ENCODE measurements around the gene BGN. TPM values are rescaled to one million over a fixed set of nuclear protein-coding genes. Genes with fewer than 3 reads are reported as not detected.
A peak's percentile ranks its signal among the peaks of the same experiment; 100 is the strongest.

BGN gene
- total RNA-seq, 1 donor from 2014 or later, result not detected

DNA sequence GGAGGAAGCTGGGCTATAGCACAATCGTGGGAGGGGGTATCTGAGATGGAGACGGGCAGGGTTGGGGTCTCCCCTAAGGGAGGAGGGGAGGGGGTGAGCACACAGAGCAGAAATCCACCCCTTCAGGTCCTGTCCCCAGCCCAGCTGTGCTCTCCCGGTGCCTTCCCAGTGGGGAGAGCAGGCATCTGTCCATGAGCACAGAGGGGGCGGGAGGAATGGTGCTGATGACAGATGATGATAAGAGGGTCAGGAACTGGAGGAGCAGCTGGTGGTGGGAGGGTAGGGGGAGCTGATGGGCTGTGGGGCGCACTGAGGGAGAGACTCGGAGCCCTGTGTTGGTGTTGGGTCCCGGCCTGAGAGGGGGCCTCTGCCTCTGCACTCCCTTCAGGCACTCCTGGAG is 31.3 kb downstream of the BGN start:
- DNase-seq, result no peak
- Mint-ChIP-seq H3K27ac (no peak overlapping the region), H3K4me1 (no peaks in the 10 kb centered on the region), H3K9me3 (no peaks in the 10 kb centered on the region), H3K4me3 (no peak overlapping the region), H3K36me3 (ENCODE audit: low read depth) (no peaks in the 10 kb centered on the region), H3K27me3 (peaks cover 2% of the 10 kb centered on the region)
- intact Hi-C loops (cut with micrococcal nuclease), result no loop called here

- peaks cover 2% of the 10 kb centered on the region for H3K27me3 Mint-ChIP-seq
- no peak overlapping the region for H3K27ac Mint-ChIP-seq
- DNase-seq, result no peak
- H3K36me3 Mint-ChIP-seq (ENCODE audit: low read depth), result no peaks in the 10 kb centered on the region
- H3K4me1 Mint-ChIP-seq, result no peaks in the 10 kb centered on the region
- H3K4me3 Mint-ChIP-seq, result no peak overlapping the region
- intact Hi-C loops (cut with micrococcal nuclease), result no loop called here
- no peaks in the 10 kb centered on the region for H3K9me3 Mint-ChIP-seq
Observed at GRCh38 chrX:153526801-153527200, 32.0 kb downstream of the BGN start.

DNA sequence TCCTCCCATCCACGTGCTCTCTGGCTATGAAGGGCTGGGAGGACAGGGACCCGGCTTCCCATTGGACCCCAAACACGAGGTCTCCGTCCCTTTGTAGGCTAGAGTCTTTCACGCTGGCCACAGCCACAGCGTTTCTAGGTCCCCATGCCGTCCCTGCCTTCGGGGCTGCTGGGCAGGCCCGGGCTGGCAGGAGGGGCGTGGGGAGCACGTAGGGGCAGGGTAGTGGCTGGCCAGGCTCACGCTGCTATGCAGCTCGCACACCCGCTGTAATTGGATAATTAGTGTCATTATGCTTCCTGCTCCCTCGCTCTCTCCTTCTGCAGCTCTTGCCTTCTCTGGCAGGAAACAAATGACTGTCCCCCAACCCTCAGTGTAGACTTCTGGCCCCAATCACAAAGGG is 32.4 kb downstream of the BGN start:
- peaks cover 2% of the 10 kb centered on the region for H3K27me3 Mint-ChIP-seq
- no peaks in the 10 kb centered on the region for H3K4me1 Mint-ChIP-seq
- no peak for DNase-seq
- intact Hi-C loops (cut with micrococcal nuclease), result no loop called here
- H3K27ac Mint-ChIP-seq, result no peak overlapping the region
- no peaks in the 10 kb centered on the region for H3K36me3 Mint-ChIP-seq (ENCODE audit: low read depth)
- no peak overlapping the region for H3K4me3 Mint-ChIP-seq
- no peaks in the 10 kb centered on the region for H3K9me3 Mint-ChIP-seq

DNA sequence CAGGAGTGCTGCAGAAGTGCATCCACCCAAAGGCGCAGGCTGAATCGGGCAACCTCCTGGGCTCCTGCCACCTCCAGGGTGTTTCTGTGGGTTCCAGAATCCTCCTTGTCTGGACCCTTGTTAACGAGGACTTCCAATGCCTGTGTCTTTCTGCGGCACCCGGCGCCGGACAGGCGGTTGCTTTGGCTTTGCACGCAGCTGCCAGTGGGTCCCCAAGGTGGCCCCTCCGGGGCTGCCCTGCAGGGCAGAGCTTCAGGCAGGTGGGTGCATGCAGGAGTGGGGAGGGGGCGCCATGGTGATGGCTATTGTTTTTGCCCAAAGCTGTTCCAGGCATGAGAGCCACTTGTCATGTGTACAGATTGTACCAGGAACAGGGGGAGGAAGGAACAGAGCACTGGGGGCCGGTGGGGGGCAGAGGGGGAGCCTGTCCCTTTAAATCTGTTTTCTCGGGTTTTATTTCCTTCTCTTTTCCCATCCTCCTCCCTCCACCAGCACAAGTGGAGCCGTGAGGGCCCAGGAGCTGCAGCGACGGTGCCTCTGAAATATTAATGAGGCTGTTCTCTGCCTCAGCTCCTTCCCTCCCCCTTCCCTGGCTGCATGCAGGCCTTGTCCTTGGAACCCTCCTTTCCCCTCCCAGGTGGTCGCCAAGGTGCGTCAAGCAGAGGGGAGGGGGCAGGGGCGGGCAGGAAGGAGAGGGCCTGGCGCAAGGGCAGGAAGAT is 35.8 kb downstream of the BGN start:
- intact Hi-C loops (cut with micrococcal nuclease), result no loop called here
- no peak for DNase-seq
- no peak overlapping the region for H3K4me3 Mint-ChIP-seq
- no peaks in the 10 kb centered on the region for H3K36me3 Mint-ChIP-seq (ENCODE audit: low read depth)
- H3K27ac Mint-ChIP-seq, result no peak overlapping the region
- H3K9me3 Mint-ChIP-seq, result no peaks in the 10 kb centered on the region
- no peaks in the 10 kb centered on the region for H3K27me3 Mint-ChIP-seq
- no peaks in the 10 kb centered on the region for H3K4me1 Mint-ChIP-seq

- intact Hi-C loops (cut with micrococcal nuclease), result no loop called here
- DNase-seq, result no peak
- Mint-ChIP-seq H3K9me3 (no peaks in the 10 kb centered on the region), H3K36me3 (ENCODE audit: low read depth) (no peaks in the 10 kb centered on the region), H3K27ac (no peak overlapping the region), H3K4me1 (no peaks in the 10 kb centered on the region), H3K4me3 (no peak overlapping the region), H3K27me3 (no peaks in the 10 kb centered on the region)
Observed at GRCh38 chrX:153533091-153533490, 38.3 kb downstream of the BGN start.

GRCh38 chrX:153537080-153537479 is 42.3 kb downstream of the BGN start:
- H3K4me1 Mint-ChIP-seq, result no peaks in the 10 kb centered on the region
- no peak overlapping the region for H3K4me3 Mint-ChIP-seq
- no peak for DNase-seq
- H3K27me3 Mint-ChIP-seq, result no peaks in the 10 kb centered on the region
- no peaks in the 10 kb centered on the region for H3K36me3 Mint-ChIP-seq (ENCODE audit: low read depth)
- intact Hi-C loops (cut with micrococcal nuclease), result loop anchor here (5.0 kb wide), 1 partner anchor 130 kb away; no protein-coding TSS in a partner anchor
- no peak overlapping the region for H3K27ac Mint-ChIP-seq
- H3K9me3 Mint-ChIP-seq, result no peaks in the 10 kb centered on the region

- H3K4me1 Mint-ChIP-seq, result no peaks in the 10 kb centered on the region
- H3K4me3 Mint-ChIP-seq, result no peak overlapping the region
- DNase-seq, result no peak
- no peak overlapping the region for H3K27ac Mint-ChIP-seq
- intact Hi-C loops (cut with micrococcal nuclease), result loop anchor here (5.0 kb wide), 1 partner anchor 130 kb away; no protein-coding TSS in a partner anchor
- no peaks in the 10 kb centered on the region for H3K27me3 Mint-ChIP-seq
- H3K36me3 Mint-ChIP-seq (ENCODE audit: low read depth), result no peaks in the 10 kb centered on the region
- H3K9me3 Mint-ChIP-seq, result no peaks in the 10 kb centered on the region
Observed at GRCh38 chrX:153537526-153538295, 42.9 kb downstream of the BGN start.

DNA sequence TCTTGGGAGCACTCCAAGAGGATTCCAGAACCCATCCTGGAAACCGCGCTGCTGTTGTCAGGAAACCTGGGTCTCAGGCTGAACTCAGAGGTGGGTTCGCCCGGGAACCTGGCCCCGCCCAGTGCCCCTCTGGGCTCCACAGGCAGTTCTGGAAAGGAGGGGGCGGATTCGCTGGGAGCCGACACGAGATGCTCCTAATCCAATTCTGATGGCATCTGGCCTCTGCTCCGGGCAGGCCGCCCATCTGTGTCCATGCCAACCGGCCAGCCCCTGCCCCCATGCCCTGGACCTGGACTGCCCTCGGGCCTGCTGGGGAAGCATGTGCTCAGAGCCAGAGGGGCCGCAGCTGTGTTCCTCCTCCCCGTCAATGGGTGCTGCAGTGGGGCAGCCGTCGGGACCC is 43.6 kb downstream of the BGN start:
- Mint-ChIP-seq H3K27ac (no peak overlapping the region), H3K4me1 (no peaks in the 10 kb centered on the region), H3K27me3 (no peaks in the 10 kb centered on the region), H3K36me3 (ENCODE audit: low read depth) (no peaks in the 10 kb centered on the region), H3K9me3 (no peaks in the 10 kb centered on the region), H3K4me3 (no peak overlapping the region)
- no peak for DNase-seq
- intact Hi-C loops (cut with micrococcal nuclease), result loop anchor here (5.0 kb wide), 1 partner anchor 129 kb away; no protein-coding TSS in a partner anchor

GRCh38 chrX:153539171-153539978 is 44.6 kb downstream of the BGN start:
- H3K36me3 Mint-ChIP-seq (ENCODE audit: low read depth), result no peaks in the 10 kb centered on the region
- H3K4me3 Mint-ChIP-seq, result no peak overlapping the region
- no peaks in the 10 kb centered on the region for H3K27me3 Mint-ChIP-seq

GRCh38 chrX:153539979-153540358 is 45.2 kb downstream of the BGN start:
- H3K4me3 Mint-ChIP-seq, result no peak overlapping the region

More at GRCh38 chrX:153539171-153539978, 44.6 kb downstream of the BGN start:
- no peaks in the 10 kb centered on the region for H3K9me3 Mint-ChIP-seq
- peak; percentile 87 for DNase-seq
- H3K27ac Mint-ChIP-seq, result no peak overlapping the region
- intact Hi-C loops (cut with micrococcal nuclease), result loop anchor here (5.0 kb wide), 1 partner anchor 128 kb away; no protein-coding TSS in a partner anchor
- no peaks in the 10 kb centered on the region for H3K4me1 Mint-ChIP-seq

DNA sequence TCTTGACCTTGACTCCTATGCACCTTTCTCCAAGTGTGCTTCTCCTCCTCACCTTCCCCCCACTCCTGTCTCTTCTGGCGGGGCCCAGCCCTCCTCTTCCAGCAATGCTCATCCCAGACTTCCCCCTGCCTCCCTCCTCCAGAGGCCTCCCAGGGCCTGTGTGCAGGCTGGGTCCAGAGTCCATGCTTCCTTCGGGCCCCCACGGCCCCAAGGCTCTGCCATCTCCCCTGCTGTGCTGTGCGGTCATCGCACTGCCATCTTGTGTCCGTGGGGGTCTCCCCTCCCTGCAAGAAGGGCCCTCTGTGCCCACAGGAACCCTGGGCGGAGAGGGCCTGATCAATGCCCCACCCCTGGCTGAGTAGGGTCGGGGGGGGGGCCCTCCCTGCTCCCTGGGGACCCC is 49.9 kb downstream of the BGN start:
- no peaks in the 10 kb centered on the region for H3K9me3 Mint-ChIP-seq
- no peaks in the 10 kb centered on the region for H3K4me1 Mint-ChIP-seq
- intact Hi-C loops (cut with micrococcal nuclease), result no loop called here
- H3K27me3 Mint-ChIP-seq, result peaks cover 2% of the 10 kb centered on the region
- no peak overlapping the region for H3K27ac Mint-ChIP-seq
- DNase-seq, result no peak
- H3K4me3 Mint-ChIP-seq, result no peak overlapping the region
- no peaks in the 10 kb centered on the region for H3K36me3 Mint-ChIP-seq (ENCODE audit: low read depth)

More at GRCh38 chrX:153539979-153540358, 45.2 kb downstream of the BGN start:
- intact Hi-C loops (cut with micrococcal nuclease), result loop anchor here (5.0 kb wide), 1 partner anchor 127 kb away; no protein-coding TSS in a partner anchor
- Mint-ChIP-seq H3K4me1 (no peaks in the 10 kb centered on the region), H3K27ac (no peak overlapping the region), H3K27me3 (no peaks in the 10 kb centered on the region), H3K9me3 (no peaks in the 10 kb centered on the region), H3K36me3 (ENCODE audit: low read depth) (no peaks in the 10 kb centered on the region)
- no peak for DNase-seq

DNA sequence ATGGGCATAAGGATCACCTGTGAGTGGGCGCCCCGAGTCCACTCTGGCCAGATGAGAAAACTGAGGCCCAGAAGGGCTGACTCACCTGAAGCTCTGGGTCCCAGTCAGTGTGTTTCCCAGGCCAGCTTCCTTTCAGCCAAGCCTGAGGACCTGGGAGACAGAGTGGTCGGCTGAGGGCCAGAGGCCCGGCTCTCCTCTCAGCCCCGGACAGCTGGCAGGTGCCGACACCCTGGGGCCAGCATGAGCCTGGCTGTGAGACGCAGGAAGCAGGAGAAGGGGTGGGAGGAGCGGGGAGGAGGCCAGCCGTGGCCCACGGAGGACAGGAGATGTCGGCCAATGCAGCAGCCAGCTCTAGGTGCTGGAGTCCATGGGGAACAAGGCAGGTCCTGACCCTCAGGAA is 51.6 kb downstream of the BGN start:
- H3K4me3 Mint-ChIP-seq, result no peak overlapping the region
- H3K36me3 Mint-ChIP-seq (ENCODE audit: low read depth), result no peaks in the 10 kb centered on the region
- H3K9me3 Mint-ChIP-seq, result no peaks in the 10 kb centered on the region
- H3K27ac Mint-ChIP-seq, result no peak overlapping the region
- no peaks in the 10 kb centered on the region for H3K4me1 Mint-ChIP-seq
- peaks cover 2% of the 10 kb centered on the region for H3K27me3 Mint-ChIP-seq
- intact Hi-C loops (cut with micrococcal nuclease), result no loop called here
- DNase-seq, result no peak

DNA sequence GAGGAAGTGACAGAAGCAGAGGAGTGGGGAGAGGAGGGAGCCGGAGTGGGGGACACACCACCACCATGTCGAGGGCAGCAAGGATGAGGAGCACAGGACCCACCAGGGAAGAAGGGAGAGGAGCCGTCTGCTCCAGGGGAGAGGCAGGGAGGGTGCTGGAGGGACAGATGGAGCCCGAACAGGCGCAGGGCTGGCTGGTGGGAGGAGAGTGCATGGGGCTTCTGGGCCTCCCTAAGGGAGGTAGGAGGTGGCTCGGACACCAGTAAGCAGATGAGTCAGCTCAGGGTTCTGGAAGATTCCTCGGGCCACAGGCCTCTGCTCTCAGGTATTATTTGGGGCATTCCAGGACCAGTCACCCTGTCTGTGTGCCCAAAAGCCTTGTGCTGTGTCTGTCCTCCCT is 52.4 kb downstream of the BGN start:
- Mint-ChIP-seq H3K4me1 (no peaks in the 10 kb centered on the region), H3K4me3 (no peak overlapping the region), H3K27me3 (peaks cover 2% of the 10 kb centered on the region), H3K27ac (no peak overlapping the region), H3K9me3 (no peaks in the 10 kb centered on the region), H3K36me3 (ENCODE audit: low read depth) (no peaks in the 10 kb centered on the region)
- DNase-seq, result no peak
- intact Hi-C loops (cut with micrococcal nuclease), result no loop called here

- no peak overlapping the region for H3K27ac Mint-ChIP-seq
- no peak overlapping the region for H3K4me3 Mint-ChIP-seq
- intact Hi-C loops (cut with micrococcal nuclease), result no loop called here
- H3K9me3 Mint-ChIP-seq, result no peaks in the 10 kb centered on the region
- peaks cover 2% of the 10 kb centered on the region for H3K27me3 Mint-ChIP-seq
- H3K36me3 Mint-ChIP-seq (ENCODE audit: low read depth), result no peaks in the 10 kb centered on the region
- no peak for DNase-seq
- H3K4me1 Mint-ChIP-seq, result no peaks in the 10 kb centered on the region
Observed at GRCh38 chrX:153549231-153549630, 54.5 kb downstream of the BGN start.

Data from activated CD4-positive, alpha-beta T cell treated with anti-CD3 and anti-CD28 coated beads, Interleukin-2, amount 10 ng/mL, durations not matched to agents 24 days and 14 days (primary cell).